Adrenal gland (tissue), 12 donors: ENCODE data around the gene NOSTRIN. TPM values are rescaled to one million over a fixed set of nuclear protein-coding genes. Genes with fewer than 3 reads are reported as not detected.

Experiments
- DNase-seq, 7 donors: peaks; one replicate each; pipeline ENCODE4 v3.0.0-alpha.2; 2019 to 2020
- H3K27ac ChIP-seq, 5 donors: fragments of 200-600 bp; sonication (generic) in 4 of 5; 1 replicate in 3 of 5; 2 replicates in 2 of 5; pipeline versions ENCODE4 v1.5.1 to v1.8.0; 2016 to 2020; ENCODE audit warnings: mild to moderate bottlenecking in 1 of 5
- H3K27me3 ChIP-seq: fragments of 200-600 bp; 2 replicates; pipeline ENCODE4 v1.8.0; 2021
- H3K36me3 ChIP-seq, 2 donors: fragments of 200-600 bp; replicated peaks in 1 of 2; 1 replicate in 1 of 2; 2 replicates in 1 of 2; pipeline versions ENCODE4 v1.5.1 to v1.8.0; 2018 to 2022
- H3K4me1 ChIP-seq, 2 donors: fragments of 200-600 bp; replicated peaks in 1 of 2; 1 replicate in 1 of 2; 2 replicates in 1 of 2; pipeline versions ENCODE4 v1.5.1 to v1.8.0; 2018 to 2021
- H3K4me3 ChIP-seq, 4 donors: fragments of 200-600 bp; sonication (generic) in 3 of 4; one replicate each; pipeline ENCODE4 v1.5.1; 2016 to 2018
- H3K9me3 ChIP-seq, 3 donors: fragments of 200-600 bp; sonication (generic) in 1 of 3; replicated peaks in 1 of 3; 1 replicate in 2 of 3; 2 replicates in 1 of 3; pipeline versions ENCODE4 v1.5.1 to v1.8.0; 2016 to 2021
- CTCF ChIP-seq, 6 experiments: fragments of 450-650 bp in 4 of 6; fragments of 200-600 bp in 2 of 6; sonication (generic) in 1 of 6; IDR thresholded peaks; 1 replicate in 5 of 6; 2 replicates in 1 of 6; pipeline versions ENCODE4 v1.5.1 to v1.8.0; 2016 to 2021; ENCODE audit warnings: antibody characterized with exemption in 6 of 6, mild to moderate bottlenecking in 2 of 6, moderate library complexity in 1 of 6
- POLR2A ChIP-seq, 2 donors: fragments of 450-650 bp; IDR thresholded peaks; one replicate each; pipeline ENCODE4 v1.6.1; 2017; ENCODE audit warnings: antibody characterized with exemption in 2 of 2, mild to moderate bottlenecking in 2 of 2, moderate library complexity in 1 of 2
- WGBS, 4 donors: extraction: QIAGEN DNeasy Blood & Tissue Kit in 2 of 4; methylation state at CpG; one replicate each; pipeline versions ENCODE4 v1.1.5 to v1.1.7; 2013 to 2017; 5-methylcytosine and 5-hydroxymethylcytosine counted together
- intact Hi-C, 2 donors: fragments of 100-400 bp; cut with DNase I; formaldehyde crosslinking; loops; one replicate each; pipeline versions ENCODE4 v1.14.1 to v1.15.0; 2022 to 2023
- polyA plus RNA-seq, 3 donors: library from polyadenylated mRNA; stranded (reverse); fragments of 200-250 nt in 2 of 3; fragments of 350-450 nt in 1 of 3; fragmentation: Illumina TruSeq in 1 of 3; extraction: RNeasy Lipid Tissue Mini Kit (QIAGEN cat#74804) in 1 of 3; gene quantifications; one replicate each; pipeline ENCODE4 v1.2.3, GENCODE V29; 2013 to 2014
- total RNA-seq, 9 donors: library from RNA; depleted of rRNA in 4 of 9; stranded (reverse); fragments of >200 nt in 4 of 9; fragments of 120-200 nt in 1 of 9; fragmentation: NEBNext Ultra II Directional in 1 of 9; extraction: Animal tissue kit (Norgen Biotek cat#: 25700) in 1 of 9; gene quantifications; one replicate each; pipeline versions ENCODE4 v1.1.0 to v1.2.4, GENCODE V29; 2013 to 2023
- donor health status: healthy with polysubstance abuse.
- donor health status: Bipolar disorder and iron deficiency.
- donor health status: DM: yes; HTN: yes; CAD: no.
- donor health status: DM: no; HTN: no; CAD: no.
- donor health status: DM: no; HTN: no; CAD: no.
- donor health status: DM: yes; HTN: yes; CAD: no.

Gene NOSTRIN
- total and polyA plus RNA-seq, 12 donors = 13.9 to 134 (median 35.6) TPM

- WGBS, 4 donors = 90 to 93% (median 92%) methylated on average over 8 of the region's 8 CpGs
- no peak for DNase-seq
- Histone ChIP-seq H3K27me3 (no peaks in the 10 kb centered on the region), H3K36me3 (no peaks in the 10 kb centered on the region), H3K4me3 (no peak overlapping the region), H3K9me3 (no peaks in the 10 kb centered on the region), H3K27ac (no peak overlapping the region), H3K4me1 (peaks cover 0 to 9% of the 10 kb centered on the region in 2 donors)
- intact Hi-C loops = no loop called here
- TF ChIP-seq CTCF (IDR thresholded peaks at IDR 0.05) (no peak), POLR2A (IDR thresholded peaks at IDR 0.05) (no peak)
Observed at GRCh38 chr2:168821577-168821976, 19.1 kb downstream of the NOSTRIN start.

GRCh38 chr2:168821992-168822391 lies 19.6 kb downstream of the NOSTRIN start:
- H3K4me3 ChIP-seq = no peak overlapping the region
- no peaks in the 10 kb centered on the region for H3K36me3 ChIP-seq
- WGBS, 4 donors = 76 to 85% (median 78%) methylated on average over 1 of the region's 1 CpG
- H3K9me3 ChIP-seq = no peaks in the 10 kb centered on the region
- no peak for TF ChIP-seq POLR2A (IDR thresholded peaks at IDR 0.05)
- no peak for TF ChIP-seq CTCF (IDR thresholded peaks at IDR 0.05)
- intact Hi-C loops = no loop called here
- no peaks in the 10 kb centered on the region for H3K27me3 ChIP-seq
- no peak overlapping the region for H3K27ac ChIP-seq
- no peak for DNase-seq
- H3K4me1 ChIP-seq = peaks cover 0 to 9% of the 10 kb centered on the region in 2 donors

GRCh38 chr2:168825126-168825525 lies 22.7 kb downstream of the NOSTRIN start:
- DNase-seq = no peak
- no peaks in the 10 kb centered on the region for H3K9me3 ChIP-seq
- peak overlapping the region in 1 of 5 donors; percentile 17 for H3K27ac ChIP-seq
- TF ChIP-seq CTCF (IDR thresholded peaks at IDR 0.05) = no peak
- no peak for TF ChIP-seq POLR2A (IDR thresholded peaks at IDR 0.05)
- peaks cover 0 to 9% of the 10 kb centered on the region in 2 donors for H3K4me1 ChIP-seq
- no peak overlapping the region for H3K4me3 ChIP-seq
- H3K27me3 ChIP-seq = no peaks in the 10 kb centered on the region
- intact Hi-C loops = no loop called here
- H3K36me3 ChIP-seq = no peaks in the 10 kb centered on the region

- Histone ChIP-seq H3K4me1 (peaks cover 0 to 2% of the 10 kb centered on the region in 2 donors), H3K27me3 (no peaks in the 10 kb centered on the region), H3K4me3 (no peak overlapping the region), H3K36me3 (peaks cover 0 to 5% of the 10 kb centered on the region in 2 donors), H3K9me3 (no peaks in the 10 kb centered on the region), H3K27ac (no peak overlapping the region)
- TF ChIP-seq POLR2A (IDR thresholded peaks at IDR 0.05) (no peak), CTCF (IDR thresholded peaks at IDR 0.05) (no peak)
- intact Hi-C loops = no loop called here
- DNase-seq = no peak
Observed at GRCh38 chr2:168830958-168831357, 28.5 kb downstream of the NOSTRIN start.
